GM23248 (cell line): ENCODE results near the gene PCDHGB3.

ENCODE experiments used
- EZH2 ChIP-seq: fragments of 200-600 bp; sonication (generic); IDR thresholded peaks from 2 replicates; pipeline ENCODE4 v1.6.1; 2018; ENCODE audit warnings: antibody characterized with exemption, mild to moderate bottlenecking; ENCODE audit not compliant: insufficient read depth, poor library complexity, severe bottlenecking
- EZH2phosphoT487 ChIP-seq: fragments of 200-600 bp; sonication (generic); IDR thresholded peaks from 2 replicates; pipeline ENCODE4 v1.6.1; 2018; ENCODE audit warnings: antibody characterized with exemption, moderate library complexity, mild to moderate bottlenecking, low read depth; ENCODE audit not compliant: insufficient read depth

DNA sequence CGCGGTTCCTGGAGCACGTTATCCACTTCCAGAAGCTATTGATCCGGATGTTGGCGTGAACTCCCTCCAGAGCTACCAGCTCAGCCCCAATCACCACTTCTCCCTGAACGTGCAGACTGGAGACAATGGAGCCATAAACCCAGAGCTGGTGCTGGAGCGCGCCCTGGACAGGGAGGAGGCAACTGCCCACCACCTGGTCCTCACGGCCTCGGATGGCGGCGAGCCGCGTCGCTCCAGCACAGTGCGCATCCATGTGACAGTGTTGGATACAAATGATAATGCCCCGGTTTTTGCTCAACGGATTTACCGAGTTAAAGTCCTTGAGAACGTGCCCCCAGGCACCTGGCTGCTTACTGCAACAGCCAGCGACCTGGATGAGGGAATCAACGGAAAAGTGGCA is 33.3 kb downstream of the PCDHGB3 start:
- no peak for TF ChIP-seq EZH2phosphoT487
- TF ChIP-seq EZH2: no peak
